HepG2 (cell line): ENCODE data around the gene GAL3ST2. TPM values are rescaled to one million over a fixed set of nuclear protein-coding genes. Genes with fewer than 3 reads are reported as not detected.

Experiments used
- AGO2 ChIP-seq: fragments of 200-400 bp; formaldehyde crosslinking; optimal IDR thresholded peaks from 2 replicates; pipeline ENCODE3; 2017; ENCODE audit warnings: mild to moderate bottlenecking, low read depth, low read length, moderate library complexity
- CHCHD3 ChIP-seq: sonication (generic); formaldehyde crosslinking; IDR thresholded peaks from 2 replicates; pipeline ENCODE4 v1.8.0; 2022; ENCODE audit warnings: mild to moderate bottlenecking, missing genetic modification reagents, moderate library complexity
- CREM ChIP-seq, 2 experiments: sonication (generic) in 1 of 2; formaldehyde crosslinking in 1 of 2; IDR thresholded peaks; 2 replicates each; pipeline versions ENCODE4 v1.4.0 to v1.6.1; 2016 to 2020; ENCODE audit warnings: antibody characterized with exemption in 1 of 2, mild to moderate bottlenecking in 1 of 2, missing genetic modification reagents in 1 of 2
- KLF9 ChIP-seq: IDR thresholded peaks from 2 replicates; pipeline ENCODE4 v1.6.1; 2016; ENCODE audit warnings: low read depth
- NFKB2 ChIP-seq: sonication (generic); formaldehyde crosslinking; IDR thresholded peaks from 2 replicates; pipeline ENCODE4 v1.4.0; 2020; ENCODE audit warnings: missing genetic modification reagents, borderline replicate concordance
- SIX4 ChIP-seq: sonication (generic); formaldehyde crosslinking; IDR thresholded peaks from 2 replicates; pipeline ENCODE4 v1.4.0; 2020; ENCODE audit warnings: missing genetic modification reagents
- SP1 ChIP-seq, 2 experiments: fragments of 450-650 bp in 1 of 2; sonication (generic) in 1 of 2; formaldehyde crosslinking in 1 of 2; IDR thresholded peaks; 2 replicates each; pipeline versions ENCODE4 v1.4.0 to v1.6.1; 2016 to 2020; ENCODE audit warnings: missing genetic modification reagents in 1 of 2
- SYNCRIP ChIP-seq: fragments of 200-400 bp; formaldehyde crosslinking; IDR thresholded peaks from 2 replicates; pipeline ENCODE4 v1.6.1; 2018; ENCODE audit warnings: mild to moderate bottlenecking, low read depth, low read length; ENCODE audit not compliant: insufficient read depth
- TEAD2 ChIP-seq: sonication (generic); formaldehyde crosslinking; IDR thresholded peaks from 2 replicates; pipeline ENCODE4 v1.9.0; 2021; ENCODE audit warnings: missing genetic modification reagents
- ZNF335 ChIP-seq: sonication (generic); formaldehyde crosslinking; IDR thresholded peaks from 2 replicates; pipeline ENCODE4 v1.4.0; 2020; ENCODE audit warnings: missing genetic modification reagents
- ZNF619 ChIP-seq: sonication (generic); formaldehyde crosslinking; IDR thresholded peaks from 2 replicates; pipeline ENCODE4 v1.4.0; 2020; ENCODE audit warnings: mild to moderate bottlenecking, missing genetic modification reagents
- ZNF652 ChIP-seq: IDR thresholded peaks from 2 replicates; pipeline ENCODE4 v1.6.1; 2016; ENCODE audit warnings: low read depth, borderline replicate concordance
- ZNF737 ChIP-seq: sonication (generic); formaldehyde crosslinking; IDR thresholded peaks from 2 replicates; pipeline ENCODE4 v1.5.0; 2020; ENCODE audit warnings: missing genetic modification reagents, mild to moderate bottlenecking, borderline replicate concordance
- ZNF773 ChIP-seq: sonication (generic); formaldehyde crosslinking; IDR thresholded peaks from 2 replicates; pipeline ENCODE4 v1.4.0; 2020; ENCODE audit warnings: missing genetic modification reagents, borderline replicate concordance
- polyA plus RNA-seq, 8 experiments: library from polyadenylated mRNA; depleted of rRNA in 3 of 8; stranded (reverse) in 7 of 8; unstranded in 1 of 8; fragments of >200 nt; fragmentation: Illumina TruSeq in 4 of 8; extraction: Trizol in 4 of 8; gene quantifications; 2 replicates each; pipeline versions ENCODE4 v1.2.1 to v1.2.3, GENCODE V29; 2011 to 2016; ENCODE audit warnings: low read depth in 4 of 8, missing spikeins in 1 of 8, mixed read lengths in 1 of 8; ENCODE audit not compliant: insufficient read depth in 1 of 8
- total RNA-seq, 5 experiments: library from RNA; depleted of rRNA; stranded (reverse); fragments of >200 nt; fragmentation: Illumina TruSeq; extraction: Trizol; gene quantifications; 2 replicates each; pipeline ENCODE4 v1.2.3, GENCODE V29; 2016; ENCODE audit warnings: low read depth in 1 of 5
- TF ChIP-seq, protein P1 (sequence below), 2 experiments: sonication (generic) in 1 of 2; formaldehyde crosslinking in 1 of 2; IDR thresholded peaks; 2 replicates each; pipeline versions ENCODE4 v1.4.0 to v1.6.1; 2018 to 2020; ENCODE audit warnings: missing genetic modification reagents in 2 of 2, borderline replicate concordance in 1 of 2, low read depth in 1 of 2, mild to moderate bottlenecking in 1 of 2, missing biosample characterization in 1 of 2
- TF ChIP-seq, protein P2 (sequence below): sonication (generic); formaldehyde crosslinking; IDR thresholded peaks from 2 replicates; pipeline ENCODE4 v1.4.0; 2020; ENCODE audit warnings: missing genetic modification reagents, low read depth, mild to moderate bottlenecking, borderline replicate concordance
- TF ChIP-seq, protein P3 (sequence below): sonication (generic); formaldehyde crosslinking; IDR thresholded peaks from 2 replicates; pipeline ENCODE4 v1.4.0; 2020; ENCODE audit warnings: missing genetic modification reagents, borderline replicate concordance
- TF ChIP-seq, protein P4 (sequence below): sonication (generic); formaldehyde crosslinking; IDR thresholded peaks from 2 replicates; pipeline ENCODE4 v1.5.0; 2020; ENCODE audit warnings: missing genetic modification reagents
- TF ChIP-seq, protein P5 (sequence below): sonication (generic); formaldehyde crosslinking; IDR thresholded peaks from 2 replicates; pipeline ENCODE4 v1.4.0; 2020; ENCODE audit warnings: missing genetic modification reagents

Gene GAL3ST2
- total and polyA plus RNA-seq, 2 of the 13 experiments (the other 11 are each of a cell fraction or from before 2014, with no cell fraction given): 0.17 to 0.20 TPM

DNA sequence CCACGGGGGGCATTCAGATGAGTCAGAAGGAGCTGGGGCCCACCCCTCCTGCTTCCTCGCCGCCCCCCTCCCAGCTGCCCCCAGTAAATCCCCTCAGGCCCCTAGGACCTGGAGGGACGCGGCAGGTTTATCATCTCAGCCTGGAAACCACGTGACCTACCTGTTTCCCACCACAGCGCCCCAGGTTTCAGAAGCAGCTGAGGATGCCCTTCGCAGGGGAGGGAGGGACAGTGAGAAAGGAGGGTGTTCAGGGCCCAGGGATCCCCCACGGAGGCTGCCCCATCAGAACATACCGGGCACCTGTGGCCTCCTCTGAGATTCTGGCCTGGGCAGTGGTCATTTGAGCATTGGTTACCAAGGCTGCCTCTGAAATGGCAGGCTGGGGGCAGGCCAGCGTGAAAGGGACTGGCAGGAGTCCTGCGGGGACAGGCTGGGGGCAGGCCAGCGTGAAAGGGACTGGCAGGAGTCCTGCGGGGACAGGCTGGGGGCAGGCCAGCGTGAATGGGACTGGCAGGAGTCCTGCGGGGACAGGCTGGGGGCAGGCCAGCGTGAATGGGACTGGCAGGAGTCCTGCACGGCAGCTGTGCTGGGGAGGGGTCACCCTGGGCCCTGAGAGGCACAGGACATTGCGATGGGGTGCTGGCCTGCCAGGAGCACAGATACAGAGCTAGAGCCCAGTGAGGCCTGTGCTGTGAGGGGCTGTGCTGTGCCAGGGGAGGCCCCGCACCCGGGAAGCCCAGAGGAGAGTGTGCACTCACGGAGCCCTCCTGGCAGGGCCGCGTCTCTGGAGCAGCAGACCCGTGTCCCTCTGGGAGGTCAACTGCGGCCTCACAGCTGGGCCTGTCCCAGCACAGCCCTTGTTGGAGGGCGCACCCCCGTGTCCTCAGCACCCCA lies 33.9 kb downstream of the GAL3ST2 start (continued):
- TF ChIP-seq, protein P1, sequence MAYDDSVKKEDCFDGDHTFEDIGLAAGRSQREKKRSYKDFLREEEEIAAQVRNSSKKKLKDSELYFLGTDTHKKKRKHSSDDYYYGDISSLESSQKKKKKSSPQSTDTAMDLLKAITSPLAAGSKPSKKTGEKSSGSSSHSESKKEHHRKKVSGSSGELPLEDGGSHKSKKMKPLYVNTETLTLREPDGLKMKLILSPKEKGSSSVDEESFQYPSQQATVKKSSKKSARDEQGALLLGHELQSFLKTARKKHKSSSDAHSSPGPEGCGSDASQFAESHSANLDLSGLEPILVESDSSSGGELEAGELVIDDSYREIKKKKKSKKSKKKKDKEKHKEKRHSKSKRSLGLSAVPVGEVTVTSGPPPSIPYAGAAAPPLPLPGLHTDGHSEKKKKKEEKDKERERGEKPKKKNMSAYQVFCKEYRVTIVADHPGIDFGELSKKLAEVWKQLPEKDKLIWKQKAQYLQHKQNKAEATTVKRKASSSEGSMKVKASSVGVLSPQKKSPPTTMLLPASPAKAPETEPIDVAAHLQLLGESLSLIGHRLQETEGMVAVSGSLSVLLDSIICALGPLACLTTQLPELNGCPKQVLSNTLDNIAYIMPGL (CRISPR knock-in tag; IDR thresholded peaks at IDR 0.05; ENCODE audit: borderline replicate concordance in 1 of 2, low read depth in 1 of 2): peak in 1 of 2 experiments; percentile 41; a peak in 1 of 4 replicates
- TF ChIP-seq ZNF619 (CRISPR knock-in tag) (0 out of 2 replicates have a peak, but pooled peaks have one; percentile 18), ZNF652 (CRISPR knock-in tag) (no peak), SIX4 (no peak), NFKB2 (no peak), SP1 (IDR thresholded peaks at IDR 0.05) (no peak), SP1 (CRISPR knock-in tag; IDR thresholded peaks at IDR 0.05) (no peak), ZNF737 (CRISPR knock-in tag) (no peak), AGO2 (peak; percentile 13), CHCHD3 (no peak), SYNCRIP (no peak), ZNF773 (CRISPR knock-in tag) (no peak), ZNF335 (CRISPR knock-in tag) (no peak), KLF9 (CRISPR knock-in tag) (no peak), CREM (IDR thresholded peaks at IDR 0.05) (no peak), CREM (CRISPR knock-in tag; IDR thresholded peaks at IDR 0.05) (no peak), TEAD2 (CRISPR knock-in tag) (no peak)
- TF ChIP-seq, protein P2, sequence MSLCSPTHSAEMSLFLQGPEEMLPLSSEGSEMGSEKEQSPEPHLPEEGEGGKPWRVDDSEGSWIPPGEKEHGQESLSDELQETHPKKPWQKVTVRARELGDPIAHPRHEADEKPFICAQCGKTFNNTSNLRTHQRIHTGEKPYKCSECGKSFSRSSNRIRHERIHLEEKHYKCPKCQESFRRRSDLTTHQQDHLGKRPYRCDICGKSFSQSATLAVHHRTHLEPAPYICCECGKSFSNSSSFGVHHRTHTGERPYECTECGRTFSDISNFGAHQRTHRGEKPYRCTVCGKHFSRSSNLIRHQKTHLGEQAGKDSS (CRISPR knock-in tag): 0 out of 2 replicates have a peak, but pooled peaks have one; percentile 49
- TF ChIP-seq, protein P3, sequence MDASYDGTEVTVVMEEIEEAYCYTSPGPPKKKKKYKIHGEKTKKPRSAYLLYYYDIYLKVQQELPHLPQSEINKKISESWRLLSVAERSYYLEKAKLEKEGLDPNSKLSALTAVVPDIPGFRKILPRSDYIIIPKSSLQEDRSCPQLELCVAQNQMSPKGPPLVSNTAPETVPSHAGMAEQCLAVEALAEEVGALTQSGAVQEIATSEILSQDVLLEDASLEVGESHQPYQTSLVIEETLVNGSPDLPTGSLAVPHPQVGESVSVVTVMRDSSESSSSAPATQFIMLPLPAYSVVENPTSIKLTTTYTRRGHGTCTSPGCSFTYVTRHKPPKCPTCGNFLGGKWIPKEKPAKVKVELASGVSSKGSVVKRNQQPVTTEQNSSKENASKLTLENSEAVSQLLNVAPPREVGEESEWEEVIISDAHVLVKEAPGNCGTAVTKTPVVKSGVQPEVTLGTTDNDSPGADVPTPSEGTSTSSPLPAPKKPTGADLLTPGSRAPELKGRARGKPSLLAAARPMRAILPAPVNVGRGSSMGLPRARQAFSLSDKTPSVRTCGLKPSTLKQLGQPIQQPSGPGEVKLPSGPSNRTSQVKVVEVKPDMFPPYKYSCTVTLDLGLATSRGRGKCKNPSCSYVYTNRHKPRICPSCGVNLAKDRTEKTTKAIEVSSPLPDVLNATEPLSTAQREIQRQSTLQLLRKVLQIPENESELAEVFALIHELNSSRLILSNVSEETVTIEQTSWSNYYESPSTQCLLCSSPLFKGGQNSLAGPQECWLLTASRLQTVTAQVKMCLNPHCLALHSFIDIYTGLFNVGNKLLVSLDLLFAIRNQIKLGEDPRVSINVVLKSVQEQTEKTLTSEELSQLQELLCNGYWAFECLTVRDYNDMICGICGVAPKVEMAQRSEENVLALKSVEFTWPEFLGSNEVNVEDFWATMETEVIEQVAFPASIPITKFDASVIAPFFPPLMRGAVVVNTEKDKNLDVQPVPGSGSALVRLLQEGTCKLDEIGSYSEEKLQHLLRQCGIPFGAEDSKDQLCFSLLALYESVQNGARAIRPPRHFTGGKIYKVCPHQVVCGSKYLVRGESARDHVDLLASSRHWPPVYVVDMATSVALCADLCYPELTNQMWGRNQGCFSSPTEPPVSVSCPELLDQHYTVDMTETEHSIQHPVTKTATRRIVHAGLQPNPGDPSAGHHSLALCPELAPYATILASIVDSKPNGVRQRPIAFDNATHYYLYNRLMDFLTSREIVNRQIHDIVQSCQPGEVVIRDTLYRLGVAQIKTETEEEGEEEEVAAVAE: no peak
- TF ChIP-seq, protein P4, sequence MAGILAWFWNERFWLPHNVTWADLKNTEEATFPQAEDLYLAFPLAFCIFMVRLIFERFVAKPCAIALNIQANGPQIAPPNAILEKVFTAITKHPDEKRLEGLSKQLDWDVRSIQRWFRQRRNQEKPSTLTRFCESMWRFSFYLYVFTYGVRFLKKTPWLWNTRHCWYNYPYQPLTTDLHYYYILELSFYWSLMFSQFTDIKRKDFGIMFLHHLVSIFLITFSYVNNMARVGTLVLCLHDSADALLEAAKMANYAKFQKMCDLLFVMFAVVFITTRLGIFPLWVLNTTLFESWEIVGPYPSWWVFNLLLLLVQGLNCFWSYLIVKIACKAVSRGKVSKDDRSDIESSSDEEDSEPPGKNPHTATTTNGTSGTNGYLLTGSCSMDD (CRISPR knock-in tag): no peak
- TF ChIP-seq, protein P5, sequence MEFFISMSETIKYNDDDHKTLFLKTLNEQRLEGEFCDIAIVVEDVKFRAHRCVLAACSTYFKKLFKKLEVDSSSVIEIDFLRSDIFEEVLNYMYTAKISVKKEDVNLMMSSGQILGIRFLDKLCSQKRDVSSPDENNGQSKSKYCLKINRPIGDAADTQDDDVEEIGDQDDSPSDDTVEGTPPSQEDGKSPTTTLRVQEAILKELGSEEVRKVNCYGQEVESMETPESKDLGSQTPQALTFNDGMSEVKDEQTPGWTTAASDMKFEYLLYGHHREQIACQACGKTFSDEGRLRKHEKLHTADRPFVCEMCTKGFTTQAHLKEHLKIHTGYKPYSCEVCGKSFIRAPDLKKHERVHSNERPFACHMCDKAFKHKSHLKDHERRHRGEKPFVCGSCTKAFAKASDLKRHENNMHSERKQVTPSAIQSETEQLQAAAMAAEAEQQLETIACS (CRISPR knock-in tag): no peak
